COLO829 (cell line): ENCODE data around the gene RNF220.
A peak's percentile ranks its signal among the peaks of the same experiment; 100 is the strongest.

ENCODE experiments used
- DNase-seq: peaks from one replicate; pipeline ENCODE4 v3.0.0; 2012; ENCODE audit warnings: low spot score

The RNF220 gene

GRCh38 chr1:44611419-44611818 lies 206.4 kb downstream of the RNF220 start:
- no peak for DNase-seq

- no peak for DNase-seq
Measured at GRCh38 chr1:44611866-44612265, 206.8 kb downstream of the RNF220 start.

GRCh38 chr1:44613941-44614340 lies 208.9 kb downstream of the RNF220 start:
- no peak for DNase-seq

DNA sequence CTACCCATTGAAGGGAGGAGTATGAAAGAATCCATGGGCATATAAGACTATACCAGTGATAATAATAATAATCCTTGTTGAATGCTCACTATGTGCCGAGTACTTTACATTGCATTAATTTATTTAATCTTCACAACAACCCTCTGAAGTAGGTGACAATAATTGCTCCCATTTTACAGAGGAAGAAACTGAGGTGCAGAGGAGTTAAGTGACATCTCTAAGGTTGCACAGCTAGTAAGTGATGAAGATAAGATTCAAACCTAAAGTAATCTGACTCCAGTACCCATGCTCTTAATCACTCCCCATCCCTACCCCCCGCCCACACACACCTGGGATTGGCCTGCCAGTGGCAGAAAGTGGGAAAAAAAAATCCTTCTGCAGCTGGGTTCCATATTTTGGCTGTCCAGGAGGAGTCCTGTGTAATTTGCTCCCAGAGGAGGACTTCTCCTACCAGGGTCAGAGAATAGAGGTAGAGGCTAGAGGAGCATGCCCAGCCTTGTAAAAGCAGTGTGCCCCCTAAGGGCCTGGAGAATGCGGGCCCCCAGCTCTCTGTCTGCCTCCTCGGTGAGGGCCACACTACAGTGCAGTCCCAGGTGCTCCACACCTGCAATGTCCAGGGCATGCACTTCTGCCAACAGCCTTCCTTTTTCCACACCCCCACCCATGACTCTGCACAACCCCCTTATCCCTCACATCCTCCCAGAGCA lies 211.4 kb downstream of the RNF220 start:
- no peak for DNase-seq

- no peak for DNase-seq
Measured at GRCh38 chr1:44616991-44617702, 212.1 kb downstream of the RNF220 start.

GRCh38 chr1:44617703-44618029 lies 212.6 kb downstream of the RNF220 start:
- DNase-seq, result no peak

GRCh38 chr1:44619261-44619900 lies 214.3 kb downstream of the RNF220 start:
- no peak for DNase-seq

DNA sequence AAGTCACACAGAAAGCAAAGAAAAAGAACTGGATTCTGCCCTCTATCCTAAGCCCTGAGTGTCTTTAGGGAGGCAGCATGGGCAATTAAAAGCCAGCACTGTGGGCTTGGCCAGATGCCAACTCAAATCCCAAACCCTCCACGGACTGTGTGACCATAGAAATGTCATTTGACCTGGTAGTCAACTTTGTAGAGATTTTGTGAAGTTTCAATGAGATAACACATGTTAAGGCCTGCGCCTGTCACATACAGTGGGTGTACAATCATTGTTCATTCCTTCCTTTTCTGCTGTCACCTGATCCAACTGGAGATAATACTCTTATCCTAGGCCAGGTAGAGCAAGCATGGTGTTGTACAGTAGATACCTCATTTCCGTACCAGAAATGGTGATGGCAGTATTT lies 215.0 kb downstream of the RNF220 start:
- DNase-seq, result no peak

DNA sequence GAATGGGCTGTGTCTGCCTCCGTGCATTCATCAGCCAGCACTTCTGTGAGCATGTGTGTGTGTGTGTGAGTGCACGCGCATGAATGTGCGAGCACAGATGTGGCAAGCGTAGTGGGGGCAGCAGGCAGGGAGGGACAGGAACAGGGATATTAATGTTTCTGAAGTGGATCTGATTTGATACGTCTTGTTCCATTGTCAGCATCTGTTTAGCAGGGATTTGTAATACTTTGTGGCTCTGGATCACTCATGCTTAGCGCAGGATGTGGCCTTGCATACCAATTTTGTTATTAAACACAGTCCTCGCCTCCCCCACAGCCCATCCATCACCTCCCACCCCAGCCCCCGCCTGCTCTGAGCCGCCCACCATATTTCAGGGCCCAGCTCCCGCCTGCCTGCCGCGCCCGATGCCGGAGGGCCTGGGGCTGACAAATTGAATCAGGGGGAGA lies 216.8 kb downstream of the RNF220 start:
- no peak for DNase-seq

DNA sequence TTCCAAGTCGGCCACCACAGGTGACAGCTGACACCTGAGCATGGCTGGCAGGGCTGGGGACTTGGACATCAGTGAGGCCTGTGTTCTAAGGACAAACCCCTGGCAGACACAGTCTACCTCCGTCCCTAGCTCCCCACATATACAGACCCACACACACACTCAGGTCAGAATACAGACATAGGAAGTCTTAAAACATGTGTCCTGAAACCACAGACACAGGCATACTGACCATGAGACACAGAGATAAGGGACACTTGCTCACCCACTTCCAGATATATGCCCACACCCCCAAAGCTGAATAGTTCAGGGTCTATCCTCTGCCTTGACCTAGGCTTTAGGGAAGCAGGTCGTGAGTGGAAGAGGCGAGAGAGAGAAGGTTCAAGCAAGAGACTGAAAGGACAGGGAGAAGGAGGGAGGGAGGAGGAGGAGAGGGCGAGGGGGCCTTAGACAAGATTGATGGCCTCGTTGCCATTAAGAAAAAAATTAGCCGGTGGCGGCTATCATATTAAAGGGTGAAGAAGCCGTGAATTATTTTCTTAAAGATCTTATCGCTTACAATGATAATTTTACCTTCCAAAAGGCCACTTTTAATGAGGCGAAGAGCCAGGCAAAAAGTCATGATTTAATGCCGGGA lies 219.3 kb downstream of the RNF220 start:
- no peak for DNase-seq

- DNase-seq, result no peak
Measured at GRCh38 chr1:44625348-44625747, 220.3 kb downstream of the RNF220 start.

DNA sequence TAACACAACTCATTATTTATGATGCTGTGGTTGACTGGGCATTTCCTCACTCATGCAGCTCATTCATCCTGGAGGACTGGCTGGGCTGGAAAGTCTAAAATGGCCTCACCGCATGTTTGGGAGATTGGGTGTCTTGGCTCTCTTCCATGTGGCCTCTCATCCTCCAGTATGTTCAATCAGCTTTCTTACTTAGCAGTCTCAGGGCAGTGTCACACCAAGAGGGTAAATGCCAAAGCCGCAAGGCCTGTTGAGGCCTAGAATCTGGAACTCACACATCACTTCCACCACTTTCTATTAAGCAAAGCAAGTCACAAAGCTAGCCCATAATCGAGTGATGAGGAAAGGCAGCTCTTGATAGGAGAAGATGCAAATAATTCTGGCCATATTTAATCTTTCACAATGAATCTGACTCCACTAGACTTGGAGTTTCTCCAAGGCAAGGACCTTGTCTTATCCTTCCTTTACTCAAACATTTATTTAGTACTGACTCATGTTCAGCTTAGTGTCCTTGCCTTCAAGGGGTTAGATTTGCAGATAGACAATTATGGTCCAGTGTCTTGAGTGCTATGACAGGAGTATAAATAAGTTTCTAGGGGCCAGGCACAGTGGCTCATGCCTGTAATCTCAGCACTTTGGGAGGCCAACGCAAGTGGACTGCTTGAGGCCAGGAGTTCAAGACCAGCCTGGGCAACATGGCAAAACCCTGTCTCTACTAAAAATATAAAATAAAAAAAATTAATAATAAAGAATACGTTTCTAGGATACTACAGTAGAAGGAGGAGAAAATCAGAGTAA lies 224.1 kb downstream of the RNF220 start:
- no peak for DNase-seq

DNA sequence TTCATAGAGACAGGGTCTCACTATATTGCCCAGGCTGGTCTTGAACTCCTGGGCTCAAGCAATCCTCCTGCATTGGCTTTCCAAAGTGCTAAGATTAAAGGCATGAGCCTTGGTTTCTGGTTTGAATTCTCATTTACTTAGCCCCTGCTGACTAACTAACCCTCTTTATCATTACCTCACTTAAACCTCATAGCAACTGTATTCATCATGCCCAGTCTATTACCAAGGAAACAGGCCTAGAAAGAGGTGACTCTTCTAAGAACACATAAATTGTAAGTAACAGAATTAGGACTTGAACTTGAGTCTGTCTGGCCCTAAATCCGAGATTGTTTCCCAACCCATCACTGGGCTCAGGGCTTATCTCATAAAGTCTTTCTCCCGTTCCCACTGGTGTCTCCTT lies 225.1 kb downstream of the RNF220 start:
- no peak for DNase-seq

DNA sequence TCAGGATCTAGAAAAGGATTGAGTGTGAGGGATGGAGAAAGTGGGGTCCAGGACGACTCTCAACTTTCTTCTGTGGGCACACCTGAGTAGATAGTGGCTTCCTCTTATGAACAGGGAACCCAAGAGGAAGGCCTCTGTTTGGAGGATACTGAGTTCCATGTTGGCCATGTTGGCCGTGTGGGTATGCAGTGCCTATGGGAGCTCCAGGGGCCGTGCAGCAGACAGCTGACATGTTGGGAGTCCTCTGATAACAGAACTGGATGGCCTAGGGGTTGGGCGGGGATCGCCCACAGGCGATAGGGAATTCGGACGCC lies 226.2 kb downstream of the RNF220 start:
- no peak for DNase-seq

DNA sequence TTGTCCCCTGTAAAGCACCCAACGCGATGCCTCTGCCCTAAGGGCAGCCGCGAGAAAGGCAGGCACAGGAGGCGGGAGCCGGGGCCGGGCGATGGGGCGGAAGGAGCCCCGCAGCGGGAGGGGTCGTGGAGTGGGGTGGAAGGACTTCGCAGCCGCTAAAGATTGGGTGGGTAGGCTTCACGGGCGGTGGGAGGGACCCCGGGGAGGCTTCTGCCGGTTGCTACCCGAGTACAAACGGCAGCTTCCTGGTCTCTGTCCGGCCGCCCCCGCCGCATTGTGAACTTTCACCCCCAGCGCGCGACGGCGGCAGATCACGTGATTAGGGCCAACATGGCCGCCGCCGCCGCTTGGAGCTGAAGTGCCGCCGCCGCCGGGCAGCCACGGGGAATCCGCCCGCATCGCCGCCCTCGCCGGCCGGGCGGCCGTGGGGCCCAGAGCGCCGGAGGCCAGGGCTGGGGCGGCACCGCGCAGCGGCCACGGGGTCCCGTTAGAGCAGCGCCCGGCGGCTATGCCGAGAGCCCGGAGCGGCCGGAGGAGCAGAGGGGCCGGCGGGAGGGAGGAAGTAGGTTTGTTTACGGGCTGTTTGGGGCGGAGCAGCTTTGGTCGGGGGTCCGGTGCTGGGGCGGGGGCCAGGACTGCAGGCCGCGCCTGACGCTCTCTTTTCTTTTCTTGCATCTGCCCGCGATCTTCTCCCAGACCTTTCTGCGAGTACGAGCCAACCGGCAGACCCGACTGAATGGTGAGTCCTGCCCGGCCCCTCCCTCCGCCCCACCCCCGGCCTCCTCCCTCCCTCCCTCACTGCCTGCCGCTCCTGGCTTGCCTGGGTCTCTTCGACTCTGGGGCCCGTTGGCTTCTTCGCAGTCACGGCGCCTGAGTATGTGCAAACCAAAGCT lies 226.8 kb downstream of the RNF220 start:
- peak; percentile 82 for DNase-seq

DNA sequence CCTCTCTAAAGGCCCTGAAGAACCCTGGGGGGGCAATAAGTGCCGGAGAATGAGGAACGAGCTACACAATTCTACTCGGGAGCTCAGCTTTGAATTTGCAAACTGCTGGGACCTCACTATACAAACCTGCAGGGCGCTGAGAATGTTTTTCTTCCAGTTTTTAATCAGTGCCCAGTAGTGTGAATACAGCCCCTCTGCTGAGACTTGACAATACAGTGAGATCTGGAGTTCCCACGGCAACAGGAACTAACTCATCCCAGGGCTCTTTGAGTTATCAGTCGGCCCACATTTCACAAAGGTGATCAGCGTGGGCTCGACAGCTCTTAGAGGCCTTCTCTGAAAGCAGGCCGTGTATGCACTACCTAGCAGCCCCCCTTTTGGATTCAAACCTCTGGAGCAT lies 227.5 kb downstream of the RNF220 start:
- DNase-seq, result peak; percentile 27

DNA sequence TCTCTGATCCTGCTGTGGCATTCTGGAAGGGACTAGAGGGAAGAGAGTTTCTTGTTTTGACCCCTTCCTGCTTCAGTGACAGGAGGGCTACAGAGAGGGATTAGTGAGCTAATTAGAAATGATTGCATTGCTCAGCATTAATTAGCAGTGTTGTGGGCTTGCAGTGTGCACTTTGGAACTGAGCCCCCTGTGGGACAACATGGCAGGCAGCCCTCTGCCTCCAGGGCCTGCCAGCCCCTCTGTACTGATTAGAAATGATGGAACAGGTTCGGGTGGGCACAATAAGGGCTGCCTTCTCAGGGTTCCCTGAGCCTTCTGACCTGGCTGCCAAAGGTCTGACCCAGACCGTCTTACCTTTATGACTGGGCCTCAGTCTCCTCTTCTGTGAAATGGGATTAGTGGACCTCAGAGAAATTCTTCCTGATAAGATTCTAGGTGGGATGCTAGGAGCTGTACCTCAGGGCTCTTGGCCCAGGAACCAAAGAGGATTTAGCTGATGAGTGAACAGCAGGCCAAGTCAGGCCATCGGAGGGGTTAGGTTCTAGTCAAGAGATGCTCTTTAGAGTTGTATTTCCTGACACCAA lies 229.6 kb downstream of the RNF220 start:
- DNase-seq, result no peak

- no peak for DNase-seq
Measured at GRCh38 chr1:44635439-44635838, 230.4 kb downstream of the RNF220 start.

GRCh38 chr1:44636083-44636687 lies 231.1 kb downstream of the RNF220 start:
- DNase-seq, result no peak
